Panc1 (cell line): Measurements from ENCODE around the gene HMGXB4. TPM values are rescaled to one million over a fixed set of nuclear protein-coding genes. Genes with fewer than 3 reads are reported as not detected.

Experiments used
- ATAC-seq: fragments of 200-7000 bp; cut with Tn5 transposase; 2 replicates; pipeline ENCODE4 v1.9.1; 2020; ENCODE audit warnings: mild to moderate bottlenecking, moderate library complexity
- BruUV-seq: library from RNA; stranded (reverse); fragments of 400-500 nt; replicated peaks from 2 replicates; lab custom pipeline; 2021; lab: Mats Ljungman, UMichigan
- CTCF ChIA-PET: fragments of 300-600 bp; sonication (Branson Sonifier 250); formaldehyde crosslinking; loops from one replicate; lab custom pipeline; 2022; ENCODE audit warnings: antibody characterized with exemption; lab: Charles Lee
- POLR2A ChIA-PET: fragments of 300-600 bp; sonication (Branson Sonifier 250); formaldehyde crosslinking; loops from one replicate; lab custom pipeline; 2022; ENCODE audit warnings: antibody characterized with exemption; lab: Charles Lee
- DNase-seq: peaks from one replicate; pipeline ENCODE4 v3.0.0-alpha.2; 2010; ENCODE audit warnings: low read depth, low spot score
- H3K27ac ChIP-seq: 2 replicates; pipeline ENCODE4 v1.5.1; 2011; ENCODE audit warnings: mild to moderate bottlenecking, low read length, inconsistent platforms
- H3K27me3 ChIP-seq: fragments of 200-500 bp; sonication (Bioruptor generic); 2 replicates; pipeline ENCODE4 v1.6.0; 2014; ENCODE audit warnings: low read length, inconsistent platforms; ENCODE audit not compliant: control insufficient read depth, insufficient read depth
- H3K36me3 ChIP-seq: fragments of 200-500 bp; sonication (Bioruptor generic); 2 replicates; pipeline ENCODE4 v1.5.1; 2014; ENCODE audit warnings: inconsistent platforms, mild to moderate bottlenecking, low read length, moderate library complexity; ENCODE audit not compliant: control insufficient read depth, insufficient read depth
- H3K4me1 ChIP-seq: 2 replicates; pipeline ENCODE4 v1.5.1; 2011; ENCODE audit warnings: inconsistent platforms, mild to moderate bottlenecking, low read length, moderate library complexity; ENCODE audit not compliant: control insufficient read depth, insufficient read depth
- H3K4me3 ChIP-seq, 2 experiments: 2 replicates each; pipeline ENCODE4 v1.5.1; 2011 to 2012; ENCODE audit warnings: low read depth in 2 of 2, low read length in 2 of 2, mild to moderate bottlenecking in 2 of 2, inconsistent platforms in 1 of 2, moderate library complexity in 1 of 2
- H3K9me3 ChIP-seq: fragments of 200-500 bp; sonication (Bioruptor generic); 2 replicates; pipeline ENCODE4 v1.5.1; 2014; ENCODE audit warnings: low read depth, mild to moderate bottlenecking, inconsistent platforms, low read length, moderate library complexity; ENCODE audit not compliant: control insufficient read depth, insufficient read depth
- CTCF ChIP-seq: fragments of 450-650 bp; IDR thresholded peaks from 2 replicates; pipeline ENCODE4 v1.5.1; 2017; ENCODE audit warnings: mild to moderate bottlenecking
- POLR2AphosphoS5 ChIP-seq: IDR thresholded peaks from 2 replicates; pipeline ENCODE4 v1.6.1; 2012; ENCODE audit warnings: mild to moderate bottlenecking, low read depth, low read length, moderate library complexity
- REST ChIP-seq, 2 experiments: IDR thresholded peaks; 2 replicates each; pipeline ENCODE4 v1.6.1; 2011 to 2012; ENCODE audit warnings: low read depth in 2 of 2, control low read depth in 1 of 2, low read length in 1 of 2, mild to moderate bottlenecking in 1 of 2, moderate library complexity in 1 of 2; ENCODE audit not compliant: insufficient read depth in 1 of 2
- SIN3A ChIP-seq: IDR thresholded peaks from 2 replicates; pipeline ENCODE4 v1.6.1; 2012; ENCODE audit warnings: low read depth, mild to moderate bottlenecking, low read length, moderate library complexity, borderline replicate concordance; ENCODE audit not compliant: insufficient read depth
- TCF7L2 ChIP-seq: IDR thresholded peaks from 2 replicates; pipeline ENCODE4 v1.6.1; 2011; ENCODE audit warnings: mild to moderate bottlenecking, low read depth, low read length, inconsistent platforms
- in situ Hi-C: cut with HindIII; loops from 2 replicates; pipeline ENCODE4 v1.10.0; 2016; ENCODE audit warnings: low sequenced_read_pairs, low pct_unique_long_range_greater_than_20kb
- intact Hi-C: fragments of 100-400 bp; cut with micrococcal nuclease; formaldehyde crosslinking; loops from one replicate; pipeline ENCODE4 v1.10.0; 2022; ENCODE audit not compliant: unreplicated experiment
- total RNA-seq: library from RNA; stranded (reverse); gene quantifications from one replicate; pipeline ENCODE4 v1.2.1, GENCODE V29; 2021; ENCODE audit not compliant: unreplicated experiment

HMGXB4 gene
- total RNA-seq, 1 experiment from 2014 or later, result 23.7 TPM

DNA sequence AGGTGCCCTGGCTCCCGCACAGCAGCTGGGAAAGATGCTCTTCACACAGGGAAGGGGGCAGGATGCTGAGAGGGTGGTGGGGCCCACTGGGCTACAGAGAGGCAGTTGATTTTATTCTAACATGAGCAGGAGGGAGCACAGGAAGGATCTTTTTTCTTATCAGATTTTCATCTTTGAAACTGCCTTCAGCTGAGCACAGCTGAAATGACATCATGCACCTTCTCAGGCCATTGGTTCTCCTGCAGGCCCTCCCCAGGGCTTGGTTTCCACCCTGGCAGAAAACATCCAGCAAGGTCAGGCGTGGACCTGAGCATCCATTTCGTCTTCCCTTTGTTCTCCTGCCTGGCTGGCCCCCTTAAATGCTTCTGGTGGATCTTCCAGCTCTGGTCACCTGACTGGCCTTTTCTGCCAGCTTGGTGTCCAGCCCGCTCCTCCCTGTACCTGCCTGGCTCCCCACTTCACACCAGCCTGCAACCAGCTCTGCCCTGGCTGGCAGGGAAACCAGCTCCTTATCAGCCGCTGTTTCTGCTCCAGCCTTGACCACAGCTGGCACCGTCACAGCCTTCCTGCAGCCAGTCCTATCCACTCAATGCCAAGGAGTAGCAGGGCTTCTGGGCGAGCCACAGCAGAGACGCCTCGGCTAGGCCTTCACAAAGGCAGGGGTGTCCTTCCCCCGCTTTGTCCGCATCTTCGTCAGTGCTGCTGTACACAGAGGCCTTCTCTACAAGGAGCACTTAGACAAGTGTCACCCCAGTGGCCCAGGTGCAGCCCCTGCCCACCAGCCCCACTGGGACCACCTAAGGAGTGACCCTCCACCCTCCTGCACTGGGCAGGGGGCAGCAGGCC lies 78.9 kb downstream of the HMGXB4 start:
- H3K36me3 ChIP-seq, result no peaks in the 10 kb centered on the region; the same call in 1 of the 2 replicates
- intact Hi-C loops (no loop called here), in situ Hi-C loops (no loop called here)
- ChIA-PET CTCF (no interaction called here), POLR2A (no interaction called here)
- ATAC-seq, result no peak
- DNase-seq, result no peak
- H3K9me3 ChIP-seq, result no peaks in the 10 kb centered on the region
- H3K27me3 ChIP-seq, result no peaks in the 10 kb centered on the region
- no peaks in the 10 kb centered on the region for H3K4me1 ChIP-seq
- no peak overlapping the region for H3K4me3 ChIP-seq
- BruUV-seq, result no TSS peak
- TF ChIP-seq TCF7L2 (no peak), CTCF (no peak), POLR2AphosphoS5 (no peak), REST (IDR thresholded peaks at IDR 0.05; ENCODE audit: insufficient read depth in 1 of 2, low read depth in 2 of 2, low read length in 1 of 2) (no peak), SIN3A (no peak)
- no peak overlapping the region for H3K27ac ChIP-seq

- BruUV-seq, result no TSS peak
These were observed 80.6 kb downstream of the HMGXB4 start for GRCh38 chr22:35337932-35338331.

More at GRCh38 chr22:35337932-35338331, 80.6 kb downstream of the HMGXB4 start:
- POLR2A ChIA-PET, result no interaction called here
- in situ Hi-C loops, result no loop called here
- intact Hi-C loops, result no loop called here
- H3K36me3 ChIP-seq, result no peaks in the 10 kb centered on the region; the same call in 1 of the 2 replicates
- no peaks in the 10 kb centered on the region for H3K4me1 ChIP-seq
- CTCF ChIA-PET, result interaction anchor here (0.6 kb wide), 1 partner anchor 18 kb away, joined by 7 read pairs; no protein-coding TSS in a partner anchor
- no peak for ATAC-seq
- no peak overlapping the region for H3K4me3 ChIP-seq
- H3K9me3 ChIP-seq, result no peaks in the 10 kb centered on the region
- TF ChIP-seq POLR2AphosphoS5 (no peak), REST (IDR thresholded peaks at IDR 0.05; ENCODE audit: insufficient read depth in 1 of 2, low read depth in 2 of 2, low read length in 1 of 2) (no peak), TCF7L2 (no peak), SIN3A (no peak), CTCF (no peak)
- no peaks in the 10 kb centered on the region for H3K27me3 ChIP-seq
- DNase-seq, result no peak
- H3K27ac ChIP-seq, result no peak overlapping the region
